HAP-1 (cell line): ENCODE measurements around the gene NISCH.
A peak's percentile ranks its signal among the peaks of the same experiment; 100 is the strongest.

ENCODE experiments used
- DNase-seq, 2 experiments: peaks; one replicate each; pipeline ENCODE4 v3.0.0-alpha.2; 2016 to 2020; ENCODE audit warnings: low spot score in 2 of 2
- H3K27me3 ChIP-seq: fragments of 250-450 bp; sonication (Bioruptor Pico); 2 replicates; pipeline ENCODE4 v1.5.1; 2020; ENCODE audit warnings: low read depth, mild to moderate bottlenecking, moderate library complexity
- H3K36me3 ChIP-seq: fragments of 250-450 bp; sonication (Bioruptor Pico); replicated peaks from 2 replicates; pipeline ENCODE4 v1.5.1; 2020; ENCODE audit warnings: mild to moderate bottlenecking
- H3K4me1 ChIP-seq: fragments of 250-450 bp; sonication (Bioruptor Pico); 2 replicates; pipeline ENCODE4 v1.5.1; 2020; ENCODE audit warnings: mild to moderate bottlenecking
- H3K4me3 ChIP-seq: fragments of 250-450 bp; sonication (Bioruptor Pico); 2 replicates; pipeline ENCODE4 v1.5.1; 2020; ENCODE audit warnings: mild to moderate bottlenecking, moderate library complexity
- H3K9me3 ChIP-seq: fragments of 250-450 bp; sonication (Bioruptor Pico); 2 replicates; pipeline ENCODE4 v1.5.1; 2020; ENCODE audit warnings: mild to moderate bottlenecking, moderate library complexity
- in situ Hi-C: fragments of 300-500 bp; cut with MboI; formaldehyde crosslinking; loops from 3 replicates; pipeline ENCODE4 v1.14.3; 2020; ENCODE audit warnings: low sequenced_read_pairs, inconsistent platforms, mixed read lengths

Gene NISCH

GRCh38 chr3:52534281-52535183, 79.1 kb downstream of the NISCH start:
- in situ Hi-C loops = loop anchor here (10.0 kb wide), 1 partner anchor 150 kb away; the partner anchor contains the start of genes GNL3 and PBRM1
- Histone ChIP-seq H3K36me3 (peaks cover 14% of the 10 kb centered on the region), H3K4me1 (peaks cover 20% of the 10 kb centered on the region), H3K27me3 (no peaks in the 10 kb centered on the region), H3K4me3 (peak overlapping the region; percentile 52), H3K9me3 (no peaks in the 10 kb centered on the region)
- peak in 1 of 2 experiments; percentile 53 for DNase-seq

GRCh38 chr3:52535411-52536111, 80.2 kb downstream of the NISCH start:
- H3K4me1 ChIP-seq = peaks cover 20% of the 10 kb centered on the region
- H3K4me3 ChIP-seq = no peak overlapping the region
- DNase-seq = peak in 1 of 2 experiments; percentile 8
- peaks cover 12% of the 10 kb centered on the region for H3K36me3 ChIP-seq
- H3K27me3 ChIP-seq = no peaks in the 10 kb centered on the region
- no peaks in the 10 kb centered on the region for H3K9me3 ChIP-seq
- in situ Hi-C loops = loop anchor here (10.0 kb wide), 1 partner anchor 149 kb away; the partner anchor contains the start of genes GNL3 and PBRM1

GRCh38 chr3:52536112-52536368, 80.6 kb downstream of the NISCH start:
- Histone ChIP-seq H3K9me3 (no peaks in the 10 kb centered on the region), H3K27me3 (no peaks in the 10 kb centered on the region), H3K36me3 (peaks cover 14% of the 10 kb centered on the region), H3K4me1 (peaks cover 20% of the 10 kb centered on the region), H3K4me3 (no peak overlapping the region)
- in situ Hi-C loops = loop anchor here (10.0 kb wide), 1 partner anchor 149 kb away; the partner anchor contains the start of genes GNL3 and PBRM1
- no peak for DNase-seq

- Histone ChIP-seq H3K36me3 (peaks cover 19% of the 10 kb centered on the region), H3K9me3 (no peaks in the 10 kb centered on the region), H3K4me3 (peak within 1 kb of the TSS; percentile 65), H3K4me1 (peaks cover 20% of the 10 kb centered on the region), H3K27me3 (no peaks in the 10 kb centered on the region)
- DNase-seq = peak; percentile 97 to 98
- in situ Hi-C loops = loop anchor here (10.0 kb wide), 1 partner anchor 148 kb away; the partner anchor contains the start of genes GNL3 and PBRM1
Observed at GRCh38 chr3:52536369-52537164, 81.2 kb downstream of the NISCH start, which contains the start of gene UQCC5. Gene UQCC5 (plus strand): TSS chr3:52536605. CDS start chr3:52536756, 151 bp downstream.

- H3K9me3 ChIP-seq = no peaks in the 10 kb centered on the region
- H3K4me3 ChIP-seq = peak overlapping the region; percentile 65
- no peak for DNase-seq
- in situ Hi-C loops = loop anchor here (10.0 kb wide), 1 partner anchor 148 kb away; the partner anchor contains the start of genes GNL3 and PBRM1
- no peaks in the 10 kb centered on the region for H3K27me3 ChIP-seq
- peaks cover 17% of the 10 kb centered on the region for H3K4me1 ChIP-seq
- peaks cover 22% of the 10 kb centered on the region for H3K36me3 ChIP-seq
Observed at GRCh38 chr3:52537165-52537620, 81.8 kb downstream of the NISCH start.

- no peak for DNase-seq
- H3K27me3 ChIP-seq = no peaks in the 10 kb centered on the region
- in situ Hi-C loops = loop anchor here (10.0 kb wide), 1 partner anchor 147 kb away; the partner anchor contains the start of genes GNL3 and PBRM1
- H3K4me3 ChIP-seq = peak overlapping the region; percentile 65
- peaks cover 22% of the 10 kb centered on the region for H3K36me3 ChIP-seq
- no peaks in the 10 kb centered on the region for H3K9me3 ChIP-seq
- H3K4me1 ChIP-seq = peaks cover 15% of the 10 kb centered on the region
Observed at GRCh38 chr3:52537726-52538421, 82.5 kb downstream of the NISCH start.

- in situ Hi-C loops = loop anchor here (10.0 kb wide), 1 partner anchor 146 kb away; the partner anchor contains the start of genes GNL3 and PBRM1
- Histone ChIP-seq H3K27me3 (no peaks in the 10 kb centered on the region), H3K4me3 (no peak overlapping the region), H3K4me1 (peaks cover 14% of the 10 kb centered on the region), H3K36me3 (peaks cover 22% of the 10 kb centered on the region), H3K9me3 (no peaks in the 10 kb centered on the region)
- DNase-seq = no peak
Observed at GRCh38 chr3:52539010-52539653, 83.7 kb downstream of the NISCH start.

GRCh38 chr3:52541050-52541449, 85.6 kb downstream of the NISCH start:
- no peak overlapping the region for H3K4me3 ChIP-seq
- in situ Hi-C loops = no loop called here
- peaks cover 6% of the 10 kb centered on the region for H3K4me1 ChIP-seq
- H3K9me3 ChIP-seq = no peaks in the 10 kb centered on the region
- peaks cover 22% of the 10 kb centered on the region for H3K36me3 ChIP-seq
- H3K27me3 ChIP-seq = no peaks in the 10 kb centered on the region
- DNase-seq = no peak
